ENCODE data around the gene DPYSL5. TPM values are rescaled to one million over a fixed set of nuclear protein-coding genes. Genes with fewer than 3 reads are reported as not detected.
A peak's percentile ranks its signal among the peaks of the same experiment; 100 is the strongest.

DPYSL5 gene, protein sequence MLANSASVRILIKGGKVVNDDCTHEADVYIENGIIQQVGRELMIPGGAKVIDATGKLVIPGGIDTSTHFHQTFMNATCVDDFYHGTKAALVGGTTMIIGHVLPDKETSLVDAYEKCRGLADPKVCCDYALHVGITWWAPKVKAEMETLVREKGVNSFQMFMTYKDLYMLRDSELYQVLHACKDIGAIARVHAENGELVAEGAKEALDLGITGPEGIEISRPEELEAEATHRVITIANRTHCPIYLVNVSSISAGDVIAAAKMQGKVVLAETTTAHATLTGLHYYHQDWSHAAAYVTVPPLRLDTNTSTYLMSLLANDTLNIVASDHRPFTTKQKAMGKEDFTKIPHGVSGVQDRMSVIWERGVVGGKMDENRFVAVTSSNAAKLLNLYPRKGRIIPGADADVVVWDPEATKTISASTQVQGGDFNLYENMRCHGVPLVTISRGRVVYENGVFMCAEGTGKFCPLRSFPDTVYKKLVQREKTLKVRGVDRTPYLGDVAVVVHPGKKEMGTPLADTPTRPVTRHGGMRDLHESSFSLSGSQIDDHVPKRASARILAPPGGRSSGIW
- not detected for total RNA-seq (2013)
- polyA plus RNA-seq (not detected), polyA minus RNA-seq (not detected in 2 replicates), total RNA-seq (0 to 38.9 (median 0.17) reads per million in 11 experiments)

DNA sequence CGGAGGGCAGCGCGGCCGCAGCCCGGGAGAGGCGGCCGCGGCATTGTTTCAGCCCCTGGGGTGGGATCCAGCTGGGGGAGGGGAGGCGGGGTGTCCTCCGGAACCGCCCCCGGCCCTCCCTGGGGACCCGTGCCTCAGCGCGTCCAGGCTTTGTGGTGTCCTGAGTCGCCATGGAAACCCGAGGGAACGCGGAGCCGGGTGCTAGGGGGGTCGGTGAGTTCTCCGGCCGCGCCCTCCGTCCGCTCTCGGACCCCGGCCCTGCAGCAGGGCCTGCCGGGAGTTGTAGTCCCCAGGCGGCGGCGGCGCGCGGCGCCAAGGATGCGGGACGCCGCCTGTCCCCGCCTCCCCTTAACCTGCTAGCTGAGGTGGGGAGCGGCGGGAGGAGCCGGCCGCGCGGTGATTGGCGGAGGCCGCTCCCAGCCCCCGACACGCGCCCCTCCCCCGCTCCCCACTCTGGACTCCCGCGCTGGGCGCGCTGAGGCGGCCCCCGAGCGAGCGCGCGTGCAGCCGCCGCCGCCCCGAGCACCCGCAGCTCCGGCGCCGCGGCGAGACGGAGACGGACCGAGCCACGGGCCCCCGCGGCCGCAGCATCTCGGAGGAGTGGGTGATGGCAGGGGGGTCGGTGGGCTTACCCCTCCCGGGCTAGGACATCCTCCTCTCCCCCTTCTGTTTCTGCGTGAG, at the start of gene DPYSL5:
Gene DPYSL5 (plus strand): TSS at position 478 of the 681 bp plus-strand sequence. CDS start 50,368 bp downstream, outside the sequence.
- H2AFZ ChIP-seq (ENCODE audit: insufficient read depth, low read depth, low read length, poor library complexity, severe bottlenecking), result peak within 1 kb of the TSS; percentile 41
- H3K4me1 ChIP-seq (ENCODE audit: control insufficient read depth in 1 of 2, insufficient read depth in 2 of 2, low read length in 2 of 2), result peaks cover 16 to 25% of the 10 kb centered on the region in 2 donors
- Mint-ChIP-seq H3K36me3 (no peaks in the 10 kb centered on the region), H3K27ac (peak within 1 kb of the TSS in 2 of 7 donors; percentile 58 to 82), H3K27me3 (ENCODE audit: low read depth in 3 of 3) (peaks cover 63 to 86% (median 70%) of the 10 kb centered on the region in 3 donors), H3K4me1 (peaks cover 18% of the 10 kb centered on the region), H3K4me3 (peak within 1 kb of the TSS in 1 of 2 donors; percentile 71), H3K9me3 (peaks cover 0 to 8% (median 0%) of the 10 kb centered on the region in 7 donors)
- H3K27ac ChIP-seq (ENCODE audit: low read depth in 1 of 2, low read length in 2 of 2), result no peak within 1 kb of the TSS
- peaks cover 64 to 74% of the 10 kb centered on the region in 2 donors for H3K27me3 ChIP-seq (ENCODE audit: control insufficient read depth in 2 of 2, insufficient read depth in 2 of 2, low read length in 2 of 2)
- peak within 1 kb of the TSS; percentile 51 for H3K4me2 ChIP-seq (replicated peaks; ENCODE audit: extremely low read depth, low read length, poor library complexity, severe bottlenecking)
- H4K20me1 ChIP-seq (ENCODE audit: insufficient read depth, low read length), result no peaks in the 10 kb centered on the region
- peaks cover 0 to 19% of the 10 kb centered on the region in 2 donors for H3K9me3 ChIP-seq (replicated peaks in 1 of 2; ENCODE audit: control insufficient read depth in 1 of 2, insufficient read depth in 1 of 2, low read length in 2 of 2)
- WGBS (ENCODE audit: insufficient coverage), result under 1% methylated on average over 54 of the region's 83 CpGs
- peak within 1 kb of the TSS; percentile 1 for H3K9ac ChIP-seq (ENCODE audit: insufficient read depth, low read length, poor library complexity, severe bottlenecking)
- no peak for DNase-seq
- intact Hi-C loops (cut with micrococcal nuclease), result loop anchor here (2.0 to 5.0 kb wide), 2 partner anchors 95 to 170 kb away; no protein-coding TSS in a partner anchor
- H3K79me2 ChIP-seq (ENCODE audit: insufficient read depth, low read length), result no peaks in the 10 kb centered on the region
- TF ChIP-seq, protein P1, sequence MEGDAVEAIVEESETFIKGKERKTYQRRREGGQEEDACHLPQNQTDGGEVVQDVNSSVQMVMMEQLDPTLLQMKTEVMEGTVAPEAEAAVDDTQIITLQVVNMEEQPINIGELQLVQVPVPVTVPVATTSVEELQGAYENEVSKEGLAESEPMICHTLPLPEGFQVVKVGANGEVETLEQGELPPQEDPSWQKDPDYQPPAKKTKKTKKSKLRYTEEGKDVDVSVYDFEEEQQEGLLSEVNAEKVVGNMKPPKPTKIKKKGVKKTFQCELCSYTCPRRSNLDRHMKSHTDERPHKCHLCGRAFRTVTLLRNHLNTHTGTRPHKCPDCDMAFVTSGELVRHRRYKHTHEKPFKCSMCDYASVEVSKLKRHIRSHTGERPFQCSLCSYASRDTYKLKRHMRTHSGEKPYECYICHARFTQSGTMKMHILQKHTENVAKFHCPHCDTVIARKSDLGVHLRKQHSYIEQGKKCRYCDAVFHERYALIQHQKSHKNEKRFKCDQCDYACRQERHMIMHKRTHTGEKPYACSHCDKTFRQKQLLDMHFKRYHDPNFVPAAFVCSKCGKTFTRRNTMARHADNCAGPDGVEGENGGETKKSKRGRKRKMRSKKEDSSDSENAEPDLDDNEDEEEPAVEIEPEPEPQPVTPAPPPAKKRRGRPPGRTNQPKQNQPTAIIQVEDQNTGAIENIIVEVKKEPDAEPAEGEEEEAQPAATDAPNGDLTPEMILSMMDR (IDR thresholded peaks at IDR 0.05), result no peak
- H3K4me3 ChIP-seq (replicated peaks in 1 of 3; ENCODE audit: low read depth in 2 of 3, low read length in 3 of 3), result peak within 1 kb of the TSS in 1 of 3 experiments; percentile 30
- no peaks in the 10 kb centered on the region for H3K36me3 ChIP-seq (replicated peaks in 1 of 2; ENCODE audit: control insufficient read depth in 1 of 2, insufficient read depth in 2 of 2, low read length in 2 of 2)

DNA sequence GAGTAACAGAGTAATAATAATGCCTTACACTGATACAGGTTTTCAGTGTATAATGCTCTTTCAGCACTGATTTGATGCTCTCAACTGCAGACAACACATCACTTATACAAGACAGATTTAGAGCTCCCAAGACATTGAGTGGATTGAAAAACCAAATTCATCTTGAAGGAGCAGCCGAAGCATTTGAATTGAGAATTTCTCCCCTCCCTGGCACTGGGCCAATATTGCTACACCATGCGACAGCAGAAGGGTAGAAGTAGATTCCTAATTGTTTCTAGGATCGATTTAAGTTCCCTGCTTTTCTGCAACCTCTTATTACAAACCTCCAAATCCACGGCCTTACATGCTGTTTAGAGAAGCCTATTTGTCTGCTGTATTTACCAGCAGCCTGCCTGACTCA, 46.6 kb upstream of the DPYSL5 start:
- Histone ChIP-seq H4K20me1 (ENCODE audit: insufficient read depth, low read length) (no peaks in the 10 kb centered on the region), H3K4me3 (replicated peaks in 1 of 3; ENCODE audit: low read depth in 2 of 3, low read length in 3 of 3) (no peak overlapping the region), H3K9me3 (replicated peaks in 1 of 2; ENCODE audit: control insufficient read depth in 1 of 2, insufficient read depth in 1 of 2, low read length in 2 of 2) (no peaks in the 10 kb centered on the region), H3K4me2 (replicated peaks; ENCODE audit: extremely low read depth, low read length, poor library complexity, severe bottlenecking) (no peak overlapping the region), H3K4me1 (ENCODE audit: control insufficient read depth in 1 of 2, insufficient read depth in 2 of 2, low read length in 2 of 2) (no peaks in the 10 kb centered on the region), H3K36me3 (replicated peaks in 1 of 2; ENCODE audit: control insufficient read depth in 1 of 2, insufficient read depth in 2 of 2, low read length in 2 of 2) (peaks cover 12 to 33% of the 10 kb centered on the region in 2 donors), H2AFZ (ENCODE audit: insufficient read depth, low read depth, low read length, poor library complexity, severe bottlenecking) (no peak overlapping the region), H3K27ac (ENCODE audit: low read depth in 1 of 2, low read length in 2 of 2) (no peak overlapping the region), H3K79me2 (ENCODE audit: insufficient read depth, low read length) (no peaks in the 10 kb centered on the region), H3K9ac (ENCODE audit: insufficient read depth, low read length, poor library complexity, severe bottlenecking) (no peak overlapping the region), H3K27me3 (ENCODE audit: control insufficient read depth in 2 of 2, insufficient read depth in 2 of 2, low read length in 2 of 2) (no peaks in the 10 kb centered on the region)
- peaks cover 0 to 4% (median 2%) of the 10 kb centered on the region in 7 donors for H3K9me3 Mint-ChIP-seq
- H3K4me1 Mint-ChIP-seq, result no peaks in the 10 kb centered on the region
- WGBS (ENCODE audit: insufficient coverage), result no CpG with 5 or more reads among the region's 4 CpGs
- peak overlapping the region in 1 of 7 donors; percentile 3 for H3K27ac Mint-ChIP-seq
- TF ChIP-seq, protein P1 (IDR thresholded peaks at IDR 0.05), result no peak
- peaks cover 0 to 2% (median 0%) of the 10 kb centered on the region in 3 donors for H3K27me3 Mint-ChIP-seq (ENCODE audit: low read depth in 3 of 3)
- no peak overlapping the region for H3K4me3 Mint-ChIP-seq
- H3K36me3 Mint-ChIP-seq, result peaks cover 31 to 50% of the 10 kb centered on the region in 2 donors
- intact Hi-C loops (cut with micrococcal nuclease), result no loop called here
- no peak for DNase-seq

All from CD14-positive monocyte (primary cell).